ENCODE measurements around the gene PAX9. TPM values are rescaled to one million over a fixed set of nuclear protein-coding genes. Genes with fewer than 3 reads are reported as not detected.

The PAX9 gene
- total and polyA plus RNA-seq, 2 donors (not counting 1 experiment from before 2014, with no cell fraction given): 0.03 TPM; not detected in 1

DNA sequence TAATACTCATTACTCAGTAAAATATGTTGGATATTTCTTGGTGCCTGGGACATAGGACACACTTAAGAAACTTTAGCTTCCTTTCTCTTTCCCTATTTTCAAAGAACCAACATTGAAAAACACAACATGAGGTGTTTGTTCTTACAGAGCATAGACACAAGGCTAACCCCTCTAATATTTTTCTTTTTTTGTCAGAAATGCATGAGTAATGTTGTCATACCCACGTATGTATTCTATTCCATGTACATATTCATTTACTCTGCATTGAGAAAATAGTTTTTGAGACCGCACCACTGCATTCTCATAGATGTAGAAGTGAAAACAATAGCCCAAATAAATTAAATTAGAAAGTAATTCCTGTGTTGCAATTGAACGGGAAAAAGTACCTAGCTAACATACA, 13.0 kb downstream of the PAX9 start:
- TF ChIP-seq EZH2 (IDR thresholded peaks at IDR 0.05; ENCODE audit: low read length, missing control alignments): no peak
- TF ChIP-seq, protein P1, sequence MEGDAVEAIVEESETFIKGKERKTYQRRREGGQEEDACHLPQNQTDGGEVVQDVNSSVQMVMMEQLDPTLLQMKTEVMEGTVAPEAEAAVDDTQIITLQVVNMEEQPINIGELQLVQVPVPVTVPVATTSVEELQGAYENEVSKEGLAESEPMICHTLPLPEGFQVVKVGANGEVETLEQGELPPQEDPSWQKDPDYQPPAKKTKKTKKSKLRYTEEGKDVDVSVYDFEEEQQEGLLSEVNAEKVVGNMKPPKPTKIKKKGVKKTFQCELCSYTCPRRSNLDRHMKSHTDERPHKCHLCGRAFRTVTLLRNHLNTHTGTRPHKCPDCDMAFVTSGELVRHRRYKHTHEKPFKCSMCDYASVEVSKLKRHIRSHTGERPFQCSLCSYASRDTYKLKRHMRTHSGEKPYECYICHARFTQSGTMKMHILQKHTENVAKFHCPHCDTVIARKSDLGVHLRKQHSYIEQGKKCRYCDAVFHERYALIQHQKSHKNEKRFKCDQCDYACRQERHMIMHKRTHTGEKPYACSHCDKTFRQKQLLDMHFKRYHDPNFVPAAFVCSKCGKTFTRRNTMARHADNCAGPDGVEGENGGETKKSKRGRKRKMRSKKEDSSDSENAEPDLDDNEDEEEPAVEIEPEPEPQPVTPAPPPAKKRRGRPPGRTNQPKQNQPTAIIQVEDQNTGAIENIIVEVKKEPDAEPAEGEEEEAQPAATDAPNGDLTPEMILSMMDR (conservative IDR thresholded peaks at IDR 0.05 in 1 of 2, IDR thresholded peaks at IDR 0.05 in 1 of 2; ENCODE audit: low read depth in 1 of 2, low read length in 2 of 2): no peak
- H3K9me3 ChIP-seq (ENCODE audit: control insufficient read depth, insufficient read depth, low read depth, low read length): no peaks in the 10 kb centered on the region
- H3K79me2 ChIP-seq (ENCODE audit: control insufficient read depth, insufficient read depth, low read length): no peaks in the 10 kb centered on the region
- H2AFZ ChIP-seq (ENCODE audit: low read length): no peak overlapping the region
- no peak overlapping the region for H3K9ac ChIP-seq (ENCODE audit: insufficient read depth, low read length)
- H3K27ac ChIP-seq (ENCODE audit: insufficient read depth, low read length): no peak overlapping the region
- H3K27me3 ChIP-seq (ENCODE audit: control insufficient read depth, insufficient read depth, low read length): no peaks in the 10 kb centered on the region
- no peak overlapping the region for H3K4me2 ChIP-seq (ENCODE audit: extremely low read depth, insufficient read depth, low read length)
- no peaks in the 10 kb centered on the region for H3K4me1 ChIP-seq (ENCODE audit: control insufficient read depth, extremely low read depth, insufficient read depth, low read length)
- no peak overlapping the region for H3K4me3 ChIP-seq (replicated peaks in 1 of 4; ENCODE audit: control extremely low read depth in 1 of 4, insufficient read depth in 1 of 4, low read depth in 3 of 4, low read length in 4 of 4)
- H3K36me3 ChIP-seq (ENCODE audit: control insufficient read depth, insufficient read depth, low read length): no peaks in the 10 kb centered on the region
- H4K20me1 ChIP-seq (ENCODE audit: control insufficient read depth, extremely low read depth, insufficient read depth, low read length): no peaks in the 10 kb centered on the region
- DNase-seq (ENCODE audit: low read depth in 2 of 2): no peak

DNA sequence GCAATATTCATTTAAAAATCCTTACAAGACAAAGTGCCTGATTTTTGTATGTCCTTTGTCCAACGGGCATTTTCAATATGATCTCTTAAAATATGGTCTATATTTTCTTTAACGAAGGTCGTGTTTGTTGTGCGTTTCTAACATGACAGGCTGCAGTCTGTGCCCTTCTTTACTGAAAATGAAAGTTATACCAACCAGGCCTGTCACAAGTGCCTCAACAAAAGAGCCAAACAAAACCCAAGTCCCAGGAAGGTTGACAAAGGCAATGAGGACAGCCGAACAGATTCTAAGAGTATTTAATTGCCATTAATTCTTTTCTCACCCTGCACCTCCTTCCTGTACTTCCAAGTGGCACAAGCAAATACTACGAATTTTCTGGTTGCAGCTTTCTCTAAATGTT, 13.9 kb downstream of the PAX9 start:
- Histone ChIP-seq H3K79me2 (ENCODE audit: control insufficient read depth, insufficient read depth, low read length) (no peaks in the 10 kb centered on the region), H3K36me3 (ENCODE audit: control insufficient read depth, insufficient read depth, low read length) (no peaks in the 10 kb centered on the region), H2AFZ (ENCODE audit: low read length) (no peak overlapping the region), H3K4me3 (replicated peaks in 1 of 4; ENCODE audit: control extremely low read depth in 1 of 4, insufficient read depth in 1 of 4, low read depth in 3 of 4, low read length in 4 of 4) (no peak overlapping the region), H3K9me3 (ENCODE audit: control insufficient read depth, insufficient read depth, low read depth, low read length) (no peaks in the 10 kb centered on the region), H3K27ac (ENCODE audit: insufficient read depth, low read length) (no peak overlapping the region), H3K4me1 (ENCODE audit: control insufficient read depth, extremely low read depth, insufficient read depth, low read length) (no peaks in the 10 kb centered on the region), H3K27me3 (ENCODE audit: control insufficient read depth, insufficient read depth, low read length) (no peaks in the 10 kb centered on the region), H3K9ac (ENCODE audit: insufficient read depth, low read length) (no peak overlapping the region), H3K4me2 (ENCODE audit: extremely low read depth, insufficient read depth, low read length) (no peak overlapping the region), H4K20me1 (ENCODE audit: control insufficient read depth, extremely low read depth, insufficient read depth, low read length) (no peaks in the 10 kb centered on the region)
- TF ChIP-seq, protein P1 (conservative IDR thresholded peaks at IDR 0.05 in 1 of 2, IDR thresholded peaks at IDR 0.05 in 1 of 2; ENCODE audit: low read depth in 1 of 2, low read length in 2 of 2): no peak
- DNase-seq (ENCODE audit: low read depth in 2 of 2): no peak

DNA sequence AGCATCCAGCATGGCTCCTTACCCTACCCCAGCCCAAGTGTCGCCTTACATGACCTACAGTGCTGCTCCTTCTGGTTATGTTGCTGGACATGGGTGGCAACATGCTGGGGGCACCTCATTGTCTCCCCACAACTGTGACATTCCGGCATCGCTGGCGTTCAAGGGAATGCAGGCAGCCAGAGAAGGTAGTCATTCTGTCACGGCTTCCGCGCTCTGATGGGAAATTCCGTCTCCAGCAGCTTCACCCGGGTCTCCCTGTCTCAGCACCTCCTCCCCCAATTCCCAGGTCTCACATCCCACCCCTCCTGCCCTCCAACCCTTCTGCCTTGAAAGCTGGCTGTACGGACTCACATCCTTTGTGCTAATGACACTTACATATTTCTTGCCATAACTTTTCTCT, 14.6 kb downstream of the PAX9 start:
- H3K9me3 ChIP-seq (ENCODE audit: control insufficient read depth, insufficient read depth, low read depth, low read length): no peaks in the 10 kb centered on the region
- no peak for DNase-seq (ENCODE audit: low read depth in 2 of 2)
- H3K9ac ChIP-seq (ENCODE audit: insufficient read depth, low read length): no peak overlapping the region
- H4K20me1 ChIP-seq (ENCODE audit: control insufficient read depth, extremely low read depth, insufficient read depth, low read length): no peaks in the 10 kb centered on the region
- no peak overlapping the region for H3K4me3 ChIP-seq (replicated peaks in 1 of 4; ENCODE audit: control extremely low read depth in 1 of 4, insufficient read depth in 1 of 4, low read depth in 3 of 4, low read length in 4 of 4)
- no peak overlapping the region for H3K27ac ChIP-seq (ENCODE audit: insufficient read depth, low read length)
- H3K4me1 ChIP-seq (ENCODE audit: control insufficient read depth, extremely low read depth, insufficient read depth, low read length): no peaks in the 10 kb centered on the region
- H3K27me3 ChIP-seq (ENCODE audit: control insufficient read depth, insufficient read depth, low read length): no peaks in the 10 kb centered on the region
- no peak overlapping the region for H3K4me2 ChIP-seq (ENCODE audit: extremely low read depth, insufficient read depth, low read length)
- no peaks in the 10 kb centered on the region for H3K36me3 ChIP-seq (ENCODE audit: control insufficient read depth, insufficient read depth, low read length)
- H3K79me2 ChIP-seq (ENCODE audit: control insufficient read depth, insufficient read depth, low read length): no peaks in the 10 kb centered on the region
- no peak for TF ChIP-seq EZH2 (IDR thresholded peaks at IDR 0.05; ENCODE audit: low read length, missing control alignments)
- no peak overlapping the region for H2AFZ ChIP-seq (ENCODE audit: low read length)
